PC-3 (cell line): Measurements from ENCODE around the gene YAP1. TPM values are rescaled to one million over a fixed set of nuclear protein-coding genes. Genes with fewer than 3 reads are reported as not detected.

ENCODE experiments used
- ATAC-seq: fragments of 200-7000 bp; cut with Tn5 transposase; 2 replicates; pipeline ENCODE4 v1.9.1; 2020; ENCODE audit warnings: mild to moderate bottlenecking, moderate library complexity
- BruUV-seq: library from RNA; stranded (reverse); fragments of 400-500 nt; replicated peaks from 2 replicates; lab custom pipeline; 2021; lab: Mats Ljungman, UMichigan
- CTCF ChIA-PET: fragments of 300-600 bp; sonication (Branson Sonifier 250); formaldehyde crosslinking; loops from one replicate; lab custom pipeline; 2022; ENCODE audit warnings: antibody characterized with exemption; lab: Charles Lee
- POLR2A ChIA-PET: fragments of 300-600 bp; sonication (Branson Sonifier 250); formaldehyde crosslinking; loops from one replicate; lab custom pipeline; 2022; ENCODE audit warnings: antibody characterized with exemption; ENCODE audit not compliant: unreplicated experiment; lab: Charles Lee
- DNase-seq: peaks from one replicate; pipeline ENCODE4 v3.0.0-alpha.2; 2015
- H2AFZ ChIP-seq: fragments of 300-600 bp; sonication (generic); 2 replicates; pipeline ENCODE4 v1.6.0; 2016; ENCODE audit warnings: antibody characterized with exemption, low read length
- H3F3A ChIP-seq: fragments of 300-600 bp; sonication (generic); one replicate; pipeline ENCODE4 v1.6.0; 2017; ENCODE audit warnings: antibody characterized with exemption, low read length, control low read depth, mild to moderate bottlenecking; ENCODE audit not compliant: unreplicated experiment
- H3K27ac ChIP-seq: fragments of 300-600 bp; sonication (generic); 2 replicates; pipeline ENCODE4 v1.5.1; 2016; ENCODE audit warnings: mild to moderate bottlenecking, low read length
- H3K27me3 ChIP-seq: fragments of 300-600 bp; sonication (generic); 2 replicates; pipeline ENCODE4 v1.6.1; 2016; ENCODE audit warnings: low read length, mixed read lengths
- H3K36me3 ChIP-seq: fragments of 300-600 bp; sonication (generic); 2 replicates; pipeline ENCODE4 v1.6.1; 2016; ENCODE audit warnings: low read depth, mixed run types, low read length, mixed read lengths
- H3K4me1 ChIP-seq: fragments of 300-600 bp; sonication (generic); 2 replicates; pipeline ENCODE4 v1.5.1; 2016; ENCODE audit warnings: low read length; ENCODE audit not compliant: insufficient read depth
- H3K4me2 ChIP-seq: fragments of 300-600 bp; sonication (generic); 2 replicates; pipeline ENCODE4 v1.6.0; 2016; ENCODE audit warnings: low read length
- H3K4me3 ChIP-seq: fragments of 300-600 bp; sonication (generic); 2 replicates; pipeline ENCODE4 v1.5.1; 2016; ENCODE audit warnings: mild to moderate bottlenecking, low read length, mixed read lengths
- H3K79me2 ChIP-seq: fragments of 300-600 bp; sonication (generic); 2 replicates; pipeline ENCODE4 v1.6.1; 2017; ENCODE audit warnings: low read length, mixed read lengths
- H3K9ac ChIP-seq: fragments of 300-600 bp; sonication (generic); 2 replicates; pipeline ENCODE4 v1.6.0; 2016; ENCODE audit warnings: mild to moderate bottlenecking, low read length
- H3K9me2 ChIP-seq: fragments of 300-600 bp; sonication (generic); replicated peaks from 2 replicates; pipeline ENCODE4 v1.6.1; 2016; ENCODE audit warnings: mixed run types, low read length, mixed read lengths
- H3K9me3 ChIP-seq: fragments of 300-600 bp; sonication (generic); 2 replicates; pipeline ENCODE4 v1.6.1; 2016; ENCODE audit warnings: low read length, mixed read lengths
- H4K20me1 ChIP-seq: fragments of 300-600 bp; sonication (generic); 2 replicates; pipeline ENCODE4 v1.6.1; 2016; ENCODE audit warnings: low read length, mixed read lengths
- EZH2 ChIP-seq: fragments of 300-600 bp; sonication (generic); IDR thresholded peaks from one replicate; pipeline ENCODE4 v1.6.1; 2017; ENCODE audit warnings: antibody characterized with exemption, mild to moderate bottlenecking, low read length; ENCODE audit not compliant: unreplicated experiment
- EZH2phosphoT487 ChIP-seq: fragments of 300-600 bp; sonication (generic); IDR thresholded peaks from 2 replicates; pipeline ENCODE4 v1.6.1; 2018; ENCODE audit warnings: mild to moderate bottlenecking, antibody characterized with exemption, low read length, borderline replicate concordance
- intact Hi-C: fragments of 100-400 bp; cut with micrococcal nuclease; formaldehyde crosslinking; loops from 2 replicates; pipeline ENCODE4 v1.9.0; 2023
- total RNA-seq: library from RNA; depleted of rRNA; stranded (reverse); fragments of >200 nt; gene quantifications from 2 replicates; pipeline ENCODE4 v1.2.3, GENCODE V29; 2014
- TF ChIP-seq, protein P1 (sequence below): fragments of 300-600 bp; sonication (generic); conservative IDR thresholded peaks from 2 replicates; pipeline ENCODE4 v1.5.1; 2017; ENCODE audit warnings: antibody characterized with exemption, low read depth, mild to moderate bottlenecking, low read length

Gene YAP1
- total RNA-seq, 1 experiment from 2014 or later = 104 TPM

DNA sequence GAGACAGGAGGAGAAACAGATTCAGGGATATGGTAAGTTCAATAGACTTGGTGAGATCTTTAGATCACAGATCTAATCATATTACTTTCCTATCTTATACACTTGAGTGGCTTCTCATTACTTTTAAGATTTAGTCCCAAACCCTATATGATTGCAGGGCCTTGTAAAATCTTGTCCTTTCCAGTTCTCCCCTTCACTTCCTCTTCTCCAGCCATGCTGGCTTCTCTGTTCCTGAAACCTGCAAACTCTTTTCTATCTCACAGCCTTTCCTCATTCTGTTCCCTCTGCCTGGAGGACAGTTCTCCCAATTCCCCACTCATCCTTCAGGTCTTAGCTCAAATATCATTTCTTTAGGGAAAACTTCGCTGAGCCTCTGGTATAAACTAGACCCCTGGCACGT lies 141.2 kb downstream of the YAP1 start:
- no peak overlapping the region for H3K4me2 ChIP-seq
- ATAC-seq = no peak
- intact Hi-C loops = no loop called here
- H3K4me3 ChIP-seq = no peak overlapping the region
- no peaks in the 10 kb centered on the region for H3K79me2 ChIP-seq
- no peaks in the 10 kb centered on the region for H4K20me1 ChIP-seq
- TF ChIP-seq EZH2 (no peak), EZH2phosphoT487 (no peak)
- TF ChIP-seq, protein P1, sequence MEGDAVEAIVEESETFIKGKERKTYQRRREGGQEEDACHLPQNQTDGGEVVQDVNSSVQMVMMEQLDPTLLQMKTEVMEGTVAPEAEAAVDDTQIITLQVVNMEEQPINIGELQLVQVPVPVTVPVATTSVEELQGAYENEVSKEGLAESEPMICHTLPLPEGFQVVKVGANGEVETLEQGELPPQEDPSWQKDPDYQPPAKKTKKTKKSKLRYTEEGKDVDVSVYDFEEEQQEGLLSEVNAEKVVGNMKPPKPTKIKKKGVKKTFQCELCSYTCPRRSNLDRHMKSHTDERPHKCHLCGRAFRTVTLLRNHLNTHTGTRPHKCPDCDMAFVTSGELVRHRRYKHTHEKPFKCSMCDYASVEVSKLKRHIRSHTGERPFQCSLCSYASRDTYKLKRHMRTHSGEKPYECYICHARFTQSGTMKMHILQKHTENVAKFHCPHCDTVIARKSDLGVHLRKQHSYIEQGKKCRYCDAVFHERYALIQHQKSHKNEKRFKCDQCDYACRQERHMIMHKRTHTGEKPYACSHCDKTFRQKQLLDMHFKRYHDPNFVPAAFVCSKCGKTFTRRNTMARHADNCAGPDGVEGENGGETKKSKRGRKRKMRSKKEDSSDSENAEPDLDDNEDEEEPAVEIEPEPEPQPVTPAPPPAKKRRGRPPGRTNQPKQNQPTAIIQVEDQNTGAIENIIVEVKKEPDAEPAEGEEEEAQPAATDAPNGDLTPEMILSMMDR = no peak
- no peak for DNase-seq
- no peak overlapping the region for H2AFZ ChIP-seq
- H3K9me3 ChIP-seq = no peaks in the 10 kb centered on the region
- H3K27ac ChIP-seq = no peak overlapping the region
- H3K27me3 ChIP-seq = no peaks in the 10 kb centered on the region
- H3K4me1 ChIP-seq = peaks cover 6% of the 10 kb centered on the region; the same call in 1 of the 2 replicates
- POLR2A ChIA-PET = no interaction called here
- CTCF ChIA-PET = no interaction called here
- H3K9ac ChIP-seq = no peak overlapping the region
- H3K36me3 ChIP-seq = no peaks in the 10 kb centered on the region
- H3K9me2 ChIP-seq = no peaks in the 10 kb centered on the region
- no TSS peak for BruUV-seq
- H3F3A ChIP-seq = no peaks in the 10 kb centered on the region

- Histone ChIP-seq H2AFZ (no peak overlapping the region), H3K27ac (no peak overlapping the region), H3F3A (no peaks in the 10 kb centered on the region), H3K36me3 (no peaks in the 10 kb centered on the region), H3K9me2 (no peaks in the 10 kb centered on the region), H3K9me3 (no peaks in the 10 kb centered on the region), H3K4me3 (no peak overlapping the region), H3K9ac (no peak overlapping the region), H3K4me2 (no peak overlapping the region), H3K4me1 (peaks cover 7% of the 10 kb centered on the region; the same call in 1 of the 2 replicates), H3K27me3 (no peaks in the 10 kb centered on the region), H4K20me1 (no peaks in the 10 kb centered on the region), H3K79me2 (no peaks in the 10 kb centered on the region)
- TF ChIP-seq EZH2phosphoT487 = no peak
- no peak for TF ChIP-seq EZH2
- TF ChIP-seq, protein P1 = no peak
- POLR2A ChIA-PET = no interaction called here
- CTCF ChIA-PET = interaction anchor here (0.5 kb wide), 1 partner anchor 265 kb away, joined by 4 read pairs; no protein-coding TSS in a partner anchor
- no TSS peak for BruUV-seq
- ATAC-seq (peak; percentile 43; the same call in 1 of the 2 replicates), DNase-seq (peak; percentile 39)
- intact Hi-C loops = no loop called here
These were observed 142.2 kb downstream of the YAP1 start for GRCh38 chr11:102252339-102252891.
